K562 (cell line): ENCODE data around the gene LILRA2. TPM values are rescaled to one million over a fixed set of nuclear protein-coding genes. Genes with fewer than 3 reads are reported as not detected.
"Not testable (repeated sequence)": the region's sequence is repeated elsewhere in the genome, so short reads cannot be mapped to it uniquely, and the experiment has no call there.

Source experiments
- ATAC-seq: fragments of 200-7000 bp; cut with Tn5 transposase; 3 replicates; pipeline ENCODE4 v1.9.1; 2020; ENCODE audit warnings: moderate library complexity
- BruUV-seq: library from RNA; stranded (reverse); fragments of 400-500 nt; replicated peaks from 2 replicates; lab custom pipeline; 2021; lab: Mats Ljungman, UMichigan
- CTCF ChIA-PET: fragments of 300-600 bp; formaldehyde crosslinking; extraction: SDS; loops from one replicate; lab custom pipeline; 2021; ENCODE audit warnings: low intra/inter-chr PET ratio; lab: Yijun Ruan, JAX
- POLR2A ChIA-PET: fragments of 300-600, 350-650 bp; sonication (Branson Sonifier 250); formaldehyde crosslinking; extraction: SDS; loops from one replicate; lab custom pipeline; 2021; ENCODE audit warnings: antibody characterized with exemption, inconsistent platforms; lab: Yijun Ruan, JAX
- DNase-seq, 4 experiments: peaks; one replicate each; pipeline versions ENCODE4 v3.0.0 to v3.0.0-alpha.2; 2011 to 2018; ENCODE audit warnings: low spot score in 3 of 4, mixed read lengths in 3 of 4; ENCODE audit errors: extremely low read depth in 1 of 4
- FAIRE-seq: peaks from 2 replicates; lab custom pipeline; 2011; peaks lifted over from hg19 to GRCh38; lab: Jason Lieb, UNC
- H2AFZ ChIP-seq: 2 replicates; pipeline ENCODE4 v1.6.0; 2011; ENCODE audit warnings: low read depth, low read length, control low read depth, inconsistent platforms
- H3K27ac ChIP-seq: fragments of 200-600 bp; 3 replicates; pipeline ENCODE4 v1.8.0; 2011; ENCODE audit warnings: low read depth, mild to moderate bottlenecking, control low read depth, inconsistent platforms, low read length, moderate library complexity, mixed read lengths; ENCODE audit errors: extremely low read depth
- H3K27me3 ChIP-seq, 2 experiments: fragments of 300-600 bp in 1 of 2; 2 replicates in 1 of 2; 3 replicates in 1 of 2; pipeline versions ENCODE4 v1.6.0 to v1.8.0; 2011; ENCODE audit warnings: inconsistent platforms in 2 of 2, low read length in 2 of 2, mild to moderate bottlenecking in 1 of 2, mixed read lengths in 1 of 2, moderate library complexity in 1 of 2; ENCODE audit not compliant: control insufficient read depth in 2 of 2, insufficient read depth in 2 of 2
- H3K36me3 ChIP-seq: fragments of 300-600 bp; 3 replicates; pipeline ENCODE4 v1.8.0; 2011; ENCODE audit warnings: mild to moderate bottlenecking, low read length, inconsistent platforms; ENCODE audit not compliant: control insufficient read depth, insufficient read depth
- H3K4me1 ChIP-seq, 2 experiments: fragments of 200-600 bp in 1 of 2; replicated peaks in 1 of 2; 2 replicates in 1 of 2; 3 replicates in 1 of 2; pipeline versions ENCODE4 v1.5.1 to v1.8.0; 2011; ENCODE audit warnings: inconsistent platforms in 2 of 2, low read length in 2 of 2, mild to moderate bottlenecking in 1 of 2, mixed read lengths in 1 of 2, moderate library complexity in 1 of 2; ENCODE audit not compliant: control insufficient read depth in 2 of 2, insufficient read depth in 2 of 2
- H3K4me2 ChIP-seq: 2 replicates; pipeline ENCODE4 v1.6.1; 2011; ENCODE audit warnings: low read length, control low read depth, inconsistent platforms, mixed read lengths; ENCODE audit not compliant: insufficient read depth
- H3K4me3 ChIP-seq: fragments of 200-600 bp; sonication (generic), shearing (Covaris generic); 2 replicates; pipeline ENCODE4 v1.5.1; 2016; ENCODE audit warnings: control low read depth, inconsistent platforms
- H3K79me2 ChIP-seq: fragments of 200-600 bp; 3 replicates; pipeline ENCODE4 v1.8.0; 2011; ENCODE audit warnings: low read length, inconsistent platforms; ENCODE audit not compliant: control insufficient read depth, insufficient read depth
- H3K9ac ChIP-seq, 2 experiments: 2 replicates each; pipeline versions ENCODE4 v1.6.0 to v1.6.1; 2011; ENCODE audit warnings: low read depth in 2 of 2, low read length in 2 of 2, control low read depth in 1 of 2, inconsistent platforms in 1 of 2, mild to moderate bottlenecking in 1 of 2, mixed read lengths in 1 of 2; ENCODE audit not compliant: insufficient read depth in 1 of 2
- H3K9me1 ChIP-seq: one replicate; pipeline ENCODE4 v1.6.0; 2011; ENCODE audit warnings: inconsistent platforms, mild to moderate bottlenecking, low read length, moderate library complexity; ENCODE audit not compliant: control insufficient read depth, insufficient read depth
- H3K9me3 ChIP-seq: replicated peaks from 2 replicates; pipeline ENCODE4 v1.5.1; 2011; ENCODE audit warnings: low read depth, low read length, inconsistent platforms; ENCODE audit not compliant: control insufficient read depth, insufficient read depth
- H4K20me1 ChIP-seq: replicated peaks from 2 replicates; pipeline ENCODE4 v1.6.1; 2011; ENCODE audit warnings: low read length, inconsistent platforms, mixed read lengths; ENCODE audit not compliant: control insufficient read depth, insufficient read depth
- BRD4 ChIP-seq: fragments of 200-600 bp; sonication (generic); IDR thresholded peaks from 2 replicates; pipeline ENCODE4 v1.6.1; 2017; ENCODE audit warnings: inconsistent platforms
- ELF1 ChIP-seq: fragments of 200-800 bp; sonication (Bioruptor generic); IDR thresholded peaks from 2 replicates; pipeline ENCODE4 v1.6.1; 2016; ENCODE audit warnings: missing genetic modification characterization, missing compliant biosample characterization
- FOS ChIP-seq: IDR thresholded peaks from 3 replicates; pipeline ENCODE4 v1.6.1; 2011; ENCODE audit not compliant: insufficient read length; ENCODE audit errors: extremely low read depth
- FOXK2 ChIP-seq, 2 experiments: fragments of 450-650 bp; IDR thresholded peaks in 1 of 2; conservative IDR thresholded peaks in 1 of 2; 2 replicates each; pipeline ENCODE4 v1.6.1; 2016; ENCODE audit warnings: low read depth in 2 of 2, mild to moderate bottlenecking in 1 of 2
- GABPB1 ChIP-seq: sonication (generic); formaldehyde crosslinking; IDR thresholded peaks from 2 replicates; pipeline ENCODE4 v1.8.0; 2022; ENCODE audit warnings: mild to moderate bottlenecking, missing genetic modification reagents
- NCOR1 ChIP-seq: fragments of 450-650 bp; IDR thresholded peaks from 2 replicates; pipeline ENCODE4 v1.6.1; 2016; ENCODE audit warnings: mild to moderate bottlenecking, moderate library complexity
- PHF20 ChIP-seq: fragments of 450-650 bp; IDR thresholded peaks from 2 replicates; pipeline ENCODE4 v1.6.1; 2018; ENCODE audit not compliant: partially characterized antibody
- PML ChIP-seq: IDR thresholded peaks from 2 replicates; pipeline ENCODE4 v1.6.1; 2012; ENCODE audit warnings: low read length, inconsistent platforms
- SMAD4 ChIP-seq: fragments of 250-450 bp; sonication (Bioruptor Pico); conservative IDR thresholded peaks from 2 replicates; pipeline ENCODE4 v1.8.0; 2021; ENCODE audit warnings: inconsistent platforms, mild to moderate bottlenecking, moderate library complexity
- ZBTB26 ChIP-seq: fragments of 450-650 bp; formaldehyde crosslinking; IDR thresholded peaks from 2 replicates; pipeline ENCODE4 v1.4.0; 2022; ENCODE audit warnings: missing genetic modification characterization
- ZEB2 ChIP-seq: fragments of 450-650 bp; IDR thresholded peaks from 2 replicates; pipeline ENCODE4 v1.6.1; 2016
- ZHX1 ChIP-seq: fragments of 150-350 bp; conservative IDR thresholded peaks from 2 replicates; pipeline ENCODE4 v1.6.1; 2014; ENCODE audit warnings: low read length
- ZNF12 ChIP-seq: sonication (generic); formaldehyde crosslinking; IDR thresholded peaks from 2 replicates; pipeline ENCODE4 v1.4.0; 2020; ENCODE audit warnings: mild to moderate bottlenecking, missing genetic modification reagents
- ZNF311 ChIP-seq: fragments of 250-450 bp; sonication (Bioruptor Pico); IDR thresholded peaks from 2 replicates; pipeline ENCODE4 v1.4.0; 2020; ENCODE audit warnings: mild to moderate bottlenecking, moderate library complexity
- WGBS: fragments of 100-300 bp; shearing (Covaris generic); methylation state at CpG from one replicate; pipeline ENCODE4 v1.1.6; 2016; ENCODE audit warnings: low coverage, mixed read lengths; ENCODE audit not compliant: insufficient coverage; ENCODE audit errors: missing lambda C conversion rate; 5-methylcytosine and 5-hydroxymethylcytosine counted together
- in situ Hi-C: fragments of 300-500 bp; cut with MboI; formaldehyde crosslinking; loops from 4 replicates; pipeline ENCODE4 v1.15.0; 2018; ENCODE audit warnings: inconsistent platforms, mixed read lengths
- intact Hi-C: fragments of 100-400 bp; cut with micrococcal nuclease; formaldehyde crosslinking; loops from 2 replicates; pipeline ENCODE4 v1.14.2; 2022
- polyA plus RNA-seq, 8 experiments: library from polyadenylated mRNA; depleted of rRNA in 4 of 8; stranded (reverse) in 5 of 8; unstranded in 3 of 8; fragments of >200 nt; fragmentation: Nextera tagmentation in 2 of 8; fragmentation: Illumina TruSeq in 1 of 8; extraction: Ambion mirVana in 2 of 8; extraction: Trizol in 1 of 8; gene quantifications; 2 replicates each; pipeline versions ENCODE4 v1.2.1 to v1.2.3, GENCODE V29; 2011 to 2014; ENCODE audit warnings: inconsistent platforms in 1 of 8, missing spikeins in 1 of 8
- total RNA-seq, 7 experiments: library from RNA; depleted of rRNA in 6 of 7; stranded (reverse); fragments of >200 nt in 6 of 7; fragmentation: Illumina TruSeq in 2 of 7; extraction: Trizol in 2 of 7; gene quantifications; 2 replicates each; pipeline versions ENCODE4 v1.2.1 to v1.2.3, GENCODE V29; 2011 to 2021; ENCODE audit warnings: low replicate concordance in 1 of 7

LILRA2 gene
- total and polyA plus RNA-seq, 9 of the 15 experiments (the other 6 are each of a cell fraction or from before 2014, with no cell fraction given): 0.32 to 2.1 (median 0.96) TPM

GRCh38 chr19:54594737-54595136, 21.1 kb downstream of the LILRA2 start:
- H3K27me3 ChIP-seq: peaks cover 2 to 50% of the 10 kb centered on the region in 2 experiments; a peak in 4 of 5 replicates
- no peak for FAIRE-seq
- intact Hi-C loops: no loop called here

GRCh38 chr19:54595680-54596436, 22.3 kb downstream of the LILRA2 start:
- WGBS: 3% methylated on average over 19 of the region's 26 CpGs
- H3K36me3 ChIP-seq, H4K20me1 ChIP-seq, H3K9ac ChIP-seq, CTCF ChIA-PET, H3K4me1 ChIP-seq, H3K27ac ChIP-seq, H3K4me3 ChIP-seq, POLR2A ChIA-PET, H3K9me3 ChIP-seq, intact Hi-C loops, H2AFZ ChIP-seq, H3K4me2 ChIP-seq, H3K79me2 ChIP-seq, ATAC-seq, in situ Hi-C loops, H3K9me1 ChIP-seq, DNase-seq, BruUV-seq, FAIRE-seq: not testable (repeated sequence)
- H3K27me3 ChIP-seq: peaks cover 2 to 60% of the 10 kb centered on the region in 2 experiments; a peak in 4 of 5 replicates

More at GRCh38 chr19:54594737-54595136, 21.1 kb downstream of the LILRA2 start:
- ATAC-seq: no peak
- no peak overlapping the region for H3K27ac ChIP-seq
- H3K36me3 ChIP-seq: no peaks in the 10 kb centered on the region
- H3K4me3 ChIP-seq: no peak overlapping the region
- 0% methylated on average over 4 of the region's 5 CpGs for WGBS
- H3K9me3 ChIP-seq: no peaks in the 10 kb centered on the region
- no peak for DNase-seq
- no peaks in the 10 kb centered on the region for H3K79me2 ChIP-seq
- in situ Hi-C loops: no loop called here
- no peak overlapping the region for H2AFZ ChIP-seq
- no peak overlapping the region for H3K9ac ChIP-seq
- POLR2A ChIA-PET: no interaction called here
- CTCF ChIA-PET: no interaction called here
- H3K4me2 ChIP-seq: no peak overlapping the region
- no peaks in the 10 kb centered on the region; the same call in 1 of the 2 replicates for H4K20me1 ChIP-seq
- TF ChIP-seq ZBTB26 (CRISPR knock-in tag) (no peak), FOXK2 (conservative IDR thresholded peaks at IDR 0.05 in 1 of 2, IDR thresholded peaks at IDR 0.05 in 1 of 2; ENCODE audit: low read depth in 2 of 2) (no peak), ZHX1 (no peak), ELF1 (tag) (no peak), SMAD4 (CRISPR knock-in tag) (no peak), PHF20 (no peak), BRD4 (no peak), ZNF12 (CRISPR knock-in tag) (no peak), FOS (no peak), PML (no peak), NCOR1 (no peak), GABPB1 (CRISPR knock-in tag) (no peak), ZEB2 (no peak), ZNF311 (CRISPR knock-in tag) (no peak)
- no peaks in the 10 kb centered on the region for H3K9me1 ChIP-seq
- no TSS peak for BruUV-seq
- no peaks in the 10 kb centered on the region for H3K4me1 ChIP-seq
